IMR-90 (cell line): ENCODE data around the gene SF3A2. TPM values are rescaled to one million over a fixed set of nuclear protein-coding genes. Genes with fewer than 3 reads are reported as not detected.

Experiments used
- ATAC-seq: fragments of 200-7000 bp; cut with Tn5 transposase; 2 replicates; pipeline ENCODE4 v1.9.1; 2020; ENCODE audit warnings: low read depth, mild to moderate bottlenecking, moderate library complexity
- BruUV-seq: library from RNA; stranded (reverse); fragments of 400-500 nt; replicated peaks from 2 replicates; lab custom pipeline; 2021; lab: Mats Ljungman, UMichigan
- CTCF ChIA-PET: fragments of 300-600 bp; formaldehyde crosslinking; extraction: SDS; loops from one replicate; lab custom pipeline; 2021; ENCODE audit warnings: antibody characterized with exemption; lab: Yijun Ruan, JAX
- POLR2A ChIA-PET: fragments of 300-600 bp; sonication (Branson Sonifier 250); formaldehyde crosslinking; loops from one replicate; lab custom pipeline; 2022; ENCODE audit warnings: antibody characterized with exemption; ENCODE audit not compliant: unreplicated experiment; lab: Charles Lee
- DNase-seq: peaks from one replicate; pipeline ENCODE4 v3.0.0; 2013
- H2AFZ ChIP-seq: replicated peaks from 2 replicates; pipeline ENCODE3; 2013; ENCODE audit warnings: low read length, mild to moderate bottlenecking; ENCODE audit not compliant: poor library complexity
- H2AK5ac ChIP-seq: 2 replicates; pipeline ENCODE4 v1.6.1; 2013; ENCODE audit warnings: low read depth, low read length, inconsistent platforms
- H2AK9ac ChIP-seq: replicated peaks from 2 replicates; pipeline ENCODE3; 2013; ENCODE audit warnings: mild to moderate bottlenecking, low read depth, low read length, moderate library complexity; ENCODE audit not compliant: poor library complexity
- H2BK120ac ChIP-seq: 2 replicates; pipeline ENCODE4 v1.6.1; 2013; ENCODE audit warnings: low read depth, low read length, inconsistent platforms
- H2BK15ac ChIP-seq: 3 replicates; pipeline ENCODE4 v1.6.1; 2013; ENCODE audit warnings: low read depth, low read length, inconsistent platforms
- H2BK20ac ChIP-seq: 2 replicates; pipeline ENCODE4 v1.6.1; 2013; ENCODE audit warnings: low read depth, mild to moderate bottlenecking, inconsistent platforms, low read length, moderate library complexity
- H2BK5ac ChIP-seq: 2 replicates; pipeline ENCODE4 v1.6.1; 2013; ENCODE audit warnings: mild to moderate bottlenecking, low read depth, low read length, inconsistent platforms; ENCODE audit not compliant: poor library complexity, severe bottlenecking
- H3K14ac ChIP-seq: replicated peaks from 2 replicates; pipeline ENCODE4 v1.6.1; 2013; ENCODE audit warnings: low read depth, low read length, inconsistent platforms
- H3K18ac ChIP-seq: 2 replicates; pipeline ENCODE4 v1.6.1; 2013; ENCODE audit warnings: low read depth, low read length, control low read depth
- H3K23ac ChIP-seq: 2 replicates; pipeline ENCODE4 v1.6.1; 2013; ENCODE audit warnings: low read depth, low read length, inconsistent platforms
- H3K27ac ChIP-seq: 2 replicates; pipeline ENCODE4 v1.5.1; 2013; ENCODE audit warnings: mild to moderate bottlenecking, control low read depth, low read length; ENCODE audit not compliant: insufficient read depth
- H3K27me3 ChIP-seq: 2 replicates; pipeline ENCODE4 v1.6.1; 2013; ENCODE audit warnings: low read length; ENCODE audit not compliant: control insufficient read depth, insufficient read depth
- H3K36me3 ChIP-seq: 2 replicates; pipeline ENCODE4 v1.6.1; 2013; ENCODE audit warnings: low read length, mixed read lengths; ENCODE audit not compliant: control insufficient read depth, insufficient read depth
- H3K4ac ChIP-seq: 2 replicates; pipeline ENCODE4 v1.6.1; 2013; ENCODE audit warnings: low read depth, low read length, inconsistent platforms
- H3K4me1 ChIP-seq: 2 replicates; pipeline ENCODE4 v1.6.1; 2013; ENCODE audit warnings: low read length, mixed read lengths; ENCODE audit not compliant: control insufficient read depth, insufficient read depth
- H3K4me2 ChIP-seq: 2 replicates; pipeline ENCODE4 v1.6.1; 2013; ENCODE audit warnings: low read depth, mild to moderate bottlenecking, control low read depth, low read length, moderate library complexity
- H3K4me3 ChIP-seq: 2 replicates; pipeline ENCODE4 v1.5.1; 2013; ENCODE audit warnings: low read depth, mild to moderate bottlenecking, control low read depth, low read length, moderate library complexity; ENCODE audit not compliant: insufficient read depth
- H3K56ac ChIP-seq: 2 replicates; pipeline ENCODE4 v1.6.1; 2013; ENCODE audit warnings: low read length, inconsistent platforms; ENCODE audit not compliant: insufficient read depth; ENCODE audit errors: extremely low read depth
- H3K79me1 ChIP-seq, 2 experiments: 2 replicates each; pipeline ENCODE4 v1.6.1; 2013; ENCODE audit warnings: low read length in 2 of 2, inconsistent platforms in 1 of 2, low read depth in 1 of 2
- H3K9ac ChIP-seq: 2 replicates; pipeline ENCODE4 v1.6.1; 2013; ENCODE audit warnings: low read depth, low read length, control low read depth
- H3K9me1 ChIP-seq: 2 replicates; pipeline ENCODE4 v1.6.1; 2013; ENCODE audit warnings: low read length, inconsistent platforms; ENCODE audit not compliant: insufficient read depth
- H3K9me3 ChIP-seq: 2 replicates; pipeline ENCODE4 v1.6.1; 2013; ENCODE audit warnings: low read length; ENCODE audit not compliant: control insufficient read depth, insufficient read depth
- H4K20me1 ChIP-seq: 2 replicates; pipeline ENCODE4 v1.6.1; 2013; ENCODE audit warnings: low read length, inconsistent platforms; ENCODE audit not compliant: insufficient read depth
- H4K5ac ChIP-seq: 2 replicates; pipeline ENCODE4 v1.6.1; 2013; ENCODE audit warnings: mild to moderate bottlenecking, low read depth, low read length, control low read depth
- H4K8ac ChIP-seq, 2 experiments: 2 replicates each; pipeline ENCODE4 v1.6.1; 2013; ENCODE audit warnings: low read depth in 2 of 2, low read length in 2 of 2, control low read depth in 1 of 2, inconsistent platforms in 1 of 2
- H4K91ac ChIP-seq: 2 replicates; pipeline ENCODE4 v1.6.1; 2013; ENCODE audit warnings: low read depth, low read length, inconsistent platforms; ENCODE audit not compliant: insufficient read depth
- CTCF ChIP-seq: conservative IDR thresholded peaks from 2 replicates; pipeline ENCODE4 v1.5.1; 2012; ENCODE audit warnings: mild to moderate bottlenecking, low read depth, low read length, improper control_type of control experiment
- NFE2L2 ChIP-seq: fragments of 150-350 bp; IDR thresholded peaks from 2 replicates; pipeline ENCODE4 v1.6.1; 2016; ENCODE audit warnings: low read depth, mild to moderate bottlenecking, low read length
- RAD21 ChIP-seq: IDR thresholded peaks from 2 replicates; pipeline ENCODE4 v1.6.1; 2012; ENCODE audit warnings: low read length, improper control_type of control experiment
- SMC3 ChIP-seq: fragments of 150-350 bp; IDR thresholded peaks from 2 replicates; pipeline ENCODE4 v1.6.1; 2016; ENCODE audit warnings: low read depth, mild to moderate bottlenecking, antibody characterized with exemption, low read length, moderate library complexity
- WGBS, 2 experiments: methylation state at CpG; one replicate each; pipeline versions ENCODE4 v1.1.5 to v1.1.7; 2013; ENCODE audit warnings: missing lambda C conversion rate in 2 of 2; ENCODE audit not compliant: insufficient read length in 1 of 2; ENCODE audit errors: extremely low coverage in 2 of 2; 5-methylcytosine and 5-hydroxymethylcytosine counted together
- dilution Hi-C: fragments of 300-500 bp; cut with HindIII; formaldehyde crosslinking; loops from one replicate; pipeline ENCODE4 v1.14.3; 2018; ENCODE audit warnings: low sequenced_read_pairs; ENCODE audit not compliant: unreplicated experiment
- in situ Hi-C: fragments of 300-500 bp; cut with MboI; formaldehyde crosslinking; loops from 3 replicates; pipeline ENCODE4 v1.14.3; 2019; ENCODE audit warnings: low sequenced_read_pairs, inconsistent platforms, mixed read lengths
- intact Hi-C: fragments of 100-400 bp; cut with micrococcal nuclease; formaldehyde crosslinking; loops from 2 replicates; pipeline ENCODE4 v1.10.0; 2022
- polyA plus RNA-seq, 3 experiments: library from polyadenylated mRNA; depleted of rRNA; stranded (reverse); fragments of >200 nt; gene quantifications; 2 replicates each; pipeline ENCODE4 v1.2.3, GENCODE V29; 2012; ENCODE audit warnings: low replicate concordance in 1 of 3
- total RNA-seq: library from RNA; depleted of rRNA; stranded (reverse); fragments of >200 nt; gene quantifications from 2 replicates; pipeline ENCODE4 v1.2.3, GENCODE V29; 2012

Gene SF3A2
- total and polyA plus RNA-seq, 2 of the 4 experiments (the other 2 are of a cell fraction): 4.8 to 34.5 TPM

- Histone ChIP-seq H3K18ac (no peak overlapping the region), H2BK5ac (no peak overlapping the region), H3K79me1 (no peaks in the 10 kb centered on the region), H3K4me3 (no peak overlapping the region), H3K27me3 (peaks cover 36% of the 10 kb centered on the region), H3K56ac (no peak overlapping the region), H3K9me1 (no peaks in the 10 kb centered on the region), H2AK5ac (no peak overlapping the region), H4K5ac (no peak overlapping the region), H4K20me1 (peaks cover 12% of the 10 kb centered on the region), H3K9me3 (no peaks in the 10 kb centered on the region), H3K36me3 (0 out of 2 replicates have a peak, but pooled peaks cover under 1% of the 10 kb centered on the region), H4K91ac (no peak overlapping the region), H2AFZ (no peak overlapping the region), H4K8ac (no peak overlapping the region), H3K9ac (no peak overlapping the region), H2BK15ac (no peak overlapping the region), H3K4me1 (peaks cover 4% of the 10 kb centered on the region; the same call in 1 of the 2 replicates), H3K27ac (no peak overlapping the region), H3K14ac (no peak overlapping the region), H3K23ac (no peak overlapping the region), H2AK9ac (peak overlapping the region; percentile 44), H3K4me2 (no peak overlapping the region), H2BK120ac (no peak overlapping the region), H2BK20ac (no peak overlapping the region), H3K4ac (no peak overlapping the region)
- ChIA-PET CTCF (no interaction called here), POLR2A (no interaction called here)
- in situ Hi-C loops: no loop called here
- DNase-seq: peak; percentile 23
- TF ChIP-seq RAD21 (peak; percentile 33; the same call in 1 of the 2 replicates), NFE2L2 (no peak), CTCF (peak; percentile 42), SMC3 (0 out of 2 replicates have a peak, but pooled peaks have one; percentile 15)
- no TSS peak for BruUV-seq
- intact Hi-C loops: no loop called here
- WGBS, 2 experiments: 48% methylated on average over 7 of the region's 20 CpGs; no CpG with 5 or more reads in 1 of the 2 experiments
- dilution Hi-C loops: no loop called here
- ATAC-seq: peak; percentile 27; the same call in 1 of the 2 replicates
Observed at GRCh38 chr19:2254064-2254872, 17.6 kb downstream of the SF3A2 start.
